GM12878 (cell line): ENCODE data around the gene TRPV5. TPM values are rescaled to one million over a fixed set of nuclear protein-coding genes. Genes with fewer than 3 reads are reported as not detected.

Experiments used
- ATAC-seq: fragments of 200-7000 bp; cut with Tn5 transposase; 3 replicates; pipeline ENCODE4 v1.9.1; 2020; ENCODE audit warnings: mild to moderate bottlenecking, moderate library complexity
- BruUV-seq: library from RNA; stranded (reverse); fragments of 400-500 nt; replicated peaks from 2 replicates; lab custom pipeline; 2021; lab: Mats Ljungman, UMichigan
- CTCF ChIA-PET: fragments of 300-600 bp; sonication (Branson Sonifier 250); formaldehyde crosslinking; extraction: SDS; loops from one replicate; lab custom pipeline; 2021; ENCODE audit warnings: inconsistent platforms; lab: Yijun Ruan, JAX
- POLR2A ChIA-PET: fragments of 350-600 bp; formaldehyde crosslinking; extraction: SDS; loops from one replicate; lab custom pipeline; 2021; ENCODE audit warnings: inconsistent platforms; lab: Charles Lee
- RAD21 ChIA-PET: fragments of 300-600 bp; sonication (Branson Sonifier 250); formaldehyde crosslinking; loops from one replicate; lab custom pipeline; 2023; ENCODE audit warnings: antibody characterized with exemption; ENCODE audit not compliant: unreplicated experiment; lab: Charles Lee
- SMC1A ChIA-PET: fragments of 300-600 bp; sonication (Branson Sonifier 250); formaldehyde crosslinking; loops from one replicate; lab custom pipeline; 2023; ENCODE audit not compliant: unreplicated experiment, uncharacterized antibody; lab: Charles Lee
- DNase-seq: peaks from one replicate; pipeline ENCODE4 v3.0.0-alpha.2; 2011; ENCODE audit warnings: low read depth, low spot score
- FAIRE-seq: peaks from 3 replicates; lab custom pipeline; 2011; peaks lifted over from hg19 to GRCh38; lab: Jason Lieb, UNC
- H2AFZ ChIP-seq: 2 replicates; pipeline ENCODE4 v1.6.0; 2011; ENCODE audit warnings: low read depth, low read length, control low read depth; ENCODE audit not compliant: control insufficient read depth
- H3K27ac ChIP-seq: 2 replicates; pipeline ENCODE4 v1.5.1; 2011; ENCODE audit warnings: control low read depth; ENCODE audit not compliant: control insufficient read depth, insufficient read depth
- H3K27me3 ChIP-seq, 2 experiments: replicated peaks in 1 of 2; 2 replicates each; pipeline versions ENCODE4 v1.6.0 to v1.6.1; 2011; ENCODE audit warnings: low read length in 1 of 2; ENCODE audit not compliant: control insufficient read depth in 2 of 2, insufficient read depth in 2 of 2
- H3K36me3 ChIP-seq, 2 experiments: 2 replicates each; pipeline ENCODE4 v1.5.1; 2011; ENCODE audit warnings: low read length in 1 of 2; ENCODE audit not compliant: control insufficient read depth in 2 of 2, insufficient read depth in 2 of 2
- H3K4me1 ChIP-seq: 2 replicates; pipeline ENCODE4 v1.6.1; 2011; ENCODE audit warnings: mild to moderate bottlenecking, low read length, moderate library complexity, mixed read lengths; ENCODE audit not compliant: control insufficient read depth, insufficient read depth
- H3K4me2 ChIP-seq: 2 replicates; pipeline ENCODE4 v1.6.0; 2011; ENCODE audit warnings: control low read depth; ENCODE audit not compliant: control insufficient read depth, insufficient read depth
- H3K4me3 ChIP-seq: fragments of 200-600 bp; sonication (generic); 2 replicates; pipeline ENCODE4 v1.5.1; 2016
- H3K79me2 ChIP-seq: 2 replicates; pipeline ENCODE4 v1.6.0; 2011; ENCODE audit warnings: low read length; ENCODE audit not compliant: control insufficient read depth, insufficient read depth
- H3K9ac ChIP-seq: 2 replicates; pipeline ENCODE4 v1.8.0; 2011; ENCODE audit warnings: low read length, control low read depth, mixed read lengths; ENCODE audit not compliant: control insufficient read depth, insufficient read depth
- H3K9me3 ChIP-seq: replicated peaks from 3 replicates; pipeline ENCODE4 v1.5.1; 2011; ENCODE audit warnings: mild to moderate bottlenecking, low read length; ENCODE audit not compliant: control insufficient read depth, insufficient read depth
- H4K20me1 ChIP-seq: 2 replicates; pipeline ENCODE4 v1.6.0; 2011; ENCODE audit not compliant: control insufficient read depth, insufficient read depth
- ATF2 ChIP-seq: IDR thresholded peaks from 2 replicates; pipeline ENCODE4 v1.6.1; 2012; ENCODE audit warnings: low read length, inconsistent platforms
- ATF7 ChIP-seq: fragments of 450-650 bp; IDR thresholded peaks from 2 replicates; pipeline ENCODE4 v1.6.1; 2016; ENCODE audit warnings: low read depth, mild to moderate bottlenecking
- E2F4 ChIP-seq: IDR thresholded peaks from 2 replicates; pipeline ENCODE4 v1.6.1; 2012; ENCODE audit warnings: low read depth, low read length, improper control_type of control experiment
- FOS ChIP-seq: IDR thresholded peaks from 3 replicates; pipeline ENCODE4 v1.6.1; 2011; ENCODE audit warnings: borderline replicate concordance; ENCODE audit not compliant: insufficient read length; ENCODE audit errors: extremely low read depth
- IKZF2 ChIP-seq, 2 experiments: fragments of 450-650 bp; IDR thresholded peaks; 2 replicates each; pipeline ENCODE4 v1.6.1; 2017; ENCODE audit warnings: mild to moderate bottlenecking in 2 of 2, moderate library complexity in 2 of 2
- IRF4 ChIP-seq: IDR thresholded peaks from 2 replicates; pipeline ENCODE4 v1.6.1; 2011; ENCODE audit warnings: low read depth, low read length
- POLR2AphosphoS2 ChIP-seq: IDR thresholded peaks from 2 replicates; pipeline ENCODE4 v1.6.1; 2011; ENCODE audit warnings: low read depth, mild to moderate bottlenecking, low read length, improper control_type of control experiment, moderate library complexity
- POLR2AphosphoS5 ChIP-seq: IDR thresholded peaks from 2 replicates; pipeline ENCODE4 v1.6.1; 2011; ENCODE audit warnings: mild to moderate bottlenecking, low read length, inconsistent platforms
- RCOR1 ChIP-seq: conservative IDR thresholded peaks from 2 replicates; pipeline ENCODE4 v1.6.1; 2012; ENCODE audit warnings: low read depth, low read length, improper control_type of control experiment
- RELA ChIP-seq: fragments of 450-650 bp; IDR thresholded peaks from 2 replicates; pipeline ENCODE4 v1.8.0; 2014; ENCODE audit warnings: borderline replicate concordance; ENCODE audit not compliant: partially characterized antibody
- TARDBP ChIP-seq: IDR thresholded peaks from 2 replicates; pipeline ENCODE4 v1.6.1; 2016; ENCODE audit warnings: borderline replicate concordance
- YBX1 ChIP-seq: fragments of 450-650 bp; IDR thresholded peaks from 2 replicates; pipeline ENCODE4 v1.6.1; 2016; ENCODE audit warnings: antibody characterized with exemption
- WGBS: methylation state at CpG from one replicate; pipeline ENCODE4 v1.1.6; 2016; ENCODE audit warnings: low lambda C conversion rate; ENCODE audit not compliant: insufficient replicate concordance, insufficient coverage; ENCODE audit errors: missing lambda C conversion rate; 5-methylcytosine and 5-hydroxymethylcytosine counted together
- in situ Hi-C: fragments of 300-500 bp; cut with MboI; formaldehyde crosslinking; loops from 9 replicates; pipeline ENCODE4 v1.14.3; 2018; ENCODE audit warnings: mixed read lengths
- intact Hi-C: fragments of 100-400 bp; cut with micrococcal nuclease; formaldehyde crosslinking; loops from one replicate; pipeline ENCODE4 v1.14.2; 2022; ENCODE audit not compliant: unreplicated experiment
- polyA plus RNA-seq, 11 experiments: library from polyadenylated mRNA; depleted of rRNA in 4 of 11; unstranded in 6 of 11; stranded (reverse) in 5 of 11; fragments of >200 nt; fragmentation: Nextera tagmentation in 4 of 11; fragmentation: Illumina TruSeq in 1 of 11; extraction: Ambion mirVana in 4 of 11; extraction: Trizol in 1 of 11; gene quantifications; 1 replicate in 1 of 11; 2 replicates in 10 of 11; pipeline versions ENCODE4 v1.2.1 to v1.2.3, GENCODE V29; 2011 to 2016; ENCODE audit warnings: inconsistent platforms in 2 of 11, missing spikeins in 2 of 11, low read depth in 1 of 11
- total RNA-seq, 4 experiments: library from RNA; depleted of rRNA in 3 of 4; stranded (reverse); fragments of >200 nt in 3 of 4; fragmentation: Illumina TruSeq in 1 of 4; extraction: Trizol in 1 of 4; gene quantifications; 2 replicates each; pipeline versions ENCODE4 v1.2.1 to v1.2.3, GENCODE V29; 2013 to 2021
- TF ChIP-seq, protein P1 (sequence below): fragments of 450-650 bp; IDR thresholded peaks from 2 replicates; pipeline ENCODE4 v1.6.1; 2016; ENCODE audit warnings: mild to moderate bottlenecking

TRPV5 gene
- total and polyA plus RNA-seq, 10 of the 15 experiments (the other 5 are each of a cell fraction or from before 2014, with no cell fraction given) = not detected

DNA sequence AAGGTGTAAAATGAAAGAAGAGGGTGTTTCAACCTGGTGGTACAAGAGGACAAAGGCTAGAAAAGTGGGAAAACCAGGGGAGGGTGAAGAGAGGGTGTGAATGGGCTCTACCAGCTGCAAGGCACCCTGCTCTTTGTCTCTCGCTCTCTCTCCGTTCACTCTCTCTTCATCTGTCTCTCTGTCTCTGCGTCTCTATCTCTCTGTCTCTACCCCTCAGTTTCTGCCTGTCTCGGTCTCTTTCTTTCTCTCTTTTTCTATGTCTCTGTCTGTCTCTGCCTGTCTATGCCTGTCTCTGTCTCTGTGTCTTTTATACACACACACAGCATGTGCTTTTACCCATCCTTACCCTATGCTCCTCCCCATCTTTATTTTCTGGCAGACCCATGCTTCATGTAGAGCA lies 5.1 kb upstream of the TRPV5 start:
- intact Hi-C loops (no loop called here), in situ Hi-C loops (no loop called here)
- WGBS = 85% methylated on average over 4 of the region's 4 CpGs
- no peak for TF ChIP-seq FOS
- TF ChIP-seq IKZF2 (IDR thresholded peaks at IDR 0.05) = no peak
- no peak for TF ChIP-seq E2F4
- no peak for TF ChIP-seq POLR2AphosphoS5
- no peak for TF ChIP-seq IRF4
- ChIA-PET CTCF (no interaction called here), RAD21 (no interaction called here), POLR2A (no interaction called here), SMC1A (no interaction called here)
- Histone ChIP-seq H3K27me3 (no peaks in the 10 kb centered on the region; a peak in 1 of 4 replicates), H3K36me3 (no peaks in the 10 kb centered on the region), H4K20me1 (no peaks in the 10 kb centered on the region), H3K79me2 (no peaks in the 10 kb centered on the region), H3K9ac (no peak overlapping the region), H3K4me1 (no peaks in the 10 kb centered on the region), H3K4me2 (no peak overlapping the region), H3K9me3 (no peaks in the 10 kb centered on the region; the same call in 2 of the 3 replicates), H3K4me3 (no peak overlapping the region), H2AFZ (no peak overlapping the region), H3K27ac (no peak overlapping the region)
- FAIRE-seq = no peak
- no TSS peak for BruUV-seq
- ATAC-seq = no peak
- DNase-seq = no peak

DNA sequence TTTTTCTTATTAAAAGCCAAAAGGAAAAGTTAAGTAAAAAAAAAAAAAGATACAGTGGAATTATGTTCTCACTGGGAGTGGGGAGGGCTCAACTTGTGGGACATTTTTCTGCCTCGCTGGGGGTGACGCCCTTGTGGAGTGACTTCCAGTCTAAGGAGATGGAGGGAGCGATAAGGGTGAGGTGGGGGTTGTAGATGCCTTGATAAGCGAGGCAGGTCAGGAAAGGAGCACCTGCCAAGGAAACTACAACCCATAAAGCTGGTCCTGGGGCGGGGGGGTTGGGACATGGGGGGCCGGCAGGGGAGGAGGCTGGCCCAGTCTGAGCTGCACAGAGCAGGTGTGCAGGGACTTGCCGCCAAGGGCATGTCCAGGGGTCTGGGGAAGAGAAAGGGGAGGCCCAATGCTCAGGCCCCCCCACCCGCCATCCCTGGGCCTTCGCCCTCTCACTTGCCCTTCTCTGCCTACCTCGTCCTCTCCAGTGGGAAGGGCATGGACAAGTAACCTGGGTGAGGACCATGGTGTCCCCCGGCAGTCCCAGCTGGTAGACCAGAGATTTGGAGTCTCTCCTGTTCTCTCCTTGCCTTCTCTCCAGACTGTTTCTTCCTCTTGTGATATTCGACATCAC lies 2.5 kb upstream of the TRPV5 start:
- BruUV-seq = no TSS peak
- 17% methylated on average over 10 of the region's 12 CpGs for WGBS
- intact Hi-C loops = no loop called here
- Histone ChIP-seq H2AFZ (no peak overlapping the region), H3K36me3 (no peaks in the 10 kb centered on the region), H3K4me1 (no peaks in the 10 kb centered on the region), H3K27me3 (no peaks in the 10 kb centered on the region; a peak in 1 of 4 replicates), H3K4me3 (no peak overlapping the region), H3K9me3 (no peaks in the 10 kb centered on the region), H4K20me1 (no peaks in the 10 kb centered on the region), H3K79me2 (no peaks in the 10 kb centered on the region), H3K27ac (no peak overlapping the region), H3K9ac (no peak overlapping the region), H3K4me2 (no peak overlapping the region)
- POLR2A ChIA-PET = no interaction called here
- SMC1A ChIA-PET = no interaction called here
- RAD21 ChIA-PET = no interaction called here
- CTCF ChIA-PET = interaction anchor here (1.4 kb wide), 1 partner anchor 25 kb away, joined by 4 read pairs; no protein-coding TSS in a partner anchor
- in situ Hi-C loops = no loop called here
- FAIRE-seq (no peak), ATAC-seq (no peak), DNase-seq (no peak)
- TF ChIP-seq TARDBP (no peak), POLR2AphosphoS2 (no peak), ATF7 (no peak), YBX1 (no peak), ATF2 (no peak), RELA (no peak), RCOR1 (no peak)
- TF ChIP-seq, protein P1, sequence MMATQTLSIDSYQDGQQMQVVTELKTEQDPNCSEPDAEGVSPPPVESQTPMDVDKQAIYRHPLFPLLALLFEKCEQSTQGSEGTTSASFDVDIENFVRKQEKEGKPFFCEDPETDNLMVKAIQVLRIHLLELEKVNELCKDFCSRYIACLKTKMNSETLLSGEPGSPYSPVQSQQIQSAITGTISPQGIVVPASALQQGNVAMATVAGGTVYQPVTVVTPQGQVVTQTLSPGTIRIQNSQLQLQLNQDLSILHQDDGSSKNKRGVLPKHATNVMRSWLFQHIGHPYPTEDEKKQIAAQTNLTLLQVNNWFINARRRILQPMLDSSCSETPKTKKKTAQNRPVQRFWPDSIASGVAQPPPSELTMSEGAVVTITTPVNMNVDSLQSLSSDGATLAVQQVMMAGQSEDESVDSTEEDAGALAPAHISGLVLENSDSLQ = no peak
